Testis (tissue), 3 donors: ENCODE measurements around the gene MEFV. TPM values are rescaled to one million over a fixed set of nuclear protein-coding genes. Genes with fewer than 3 reads are reported as not detected.
"Not testable (repeated sequence)": the region's sequence is repeated elsewhere in the genome, so short reads cannot be mapped to it uniquely, and the experiment has no call there.

ENCODE experiments used
- DNase-seq: peaks from one replicate; pipeline ENCODE4 v3.0.0-alpha.2; 2019
- H3K27ac ChIP-seq, 2 donors: fragments of 200-600 bp; sonication (generic); one replicate each; pipeline ENCODE4 v1.5.1; 2019
- H3K27me3 ChIP-seq: fragments of 200-600 bp; sonication (generic); one replicate; pipeline ENCODE4 v1.5.1; 2019
- H3K36me3 ChIP-seq: fragments of 200-600 bp; sonication (generic); one replicate; pipeline ENCODE4 v1.5.1; 2017; ENCODE audit warnings: low read depth; ENCODE audit errors: missing control alignments
- H3K4me1 ChIP-seq: fragments of 200-600 bp; sonication (generic); one replicate; pipeline ENCODE4 v1.5.1; 2019
- H3K4me3 ChIP-seq, 2 donors: fragments of 200-600 bp; sonication (generic); one replicate each; pipeline ENCODE4 v1.5.1; 2017 to 2019
- H3K9me3 ChIP-seq: fragments of 200-600 bp; sonication (generic); one replicate; pipeline ENCODE4 v1.5.1; 2017
- POLR2A ChIP-seq: fragments of 450-650 bp; IDR thresholded peaks from one replicate; pipeline ENCODE4 v1.6.1; 2017; ENCODE audit warnings: antibody characterized with exemption, mild to moderate bottlenecking, moderate library complexity
- WGBS, 2 donors: methylation state at CpG; one replicate each; pipeline ENCODE4 v1.1.5; 2018; 5-methylcytosine and 5-hydroxymethylcytosine counted together
- intact Hi-C: fragments of 100-400 bp; cut with DNase I; formaldehyde crosslinking; loops from one replicate; pipeline ENCODE4 v1.15.1; 2023; ENCODE audit warnings: low total_unique reads
- polyA plus RNA-seq: library from polyadenylated mRNA; stranded (reverse); fragments of 350-450 nt; fragmentation: Illumina TruSeq; extraction: RNeasy Lipid Tissue Mini Kit (QIAGEN cat#74804); gene quantifications from one replicate; pipeline ENCODE4 v1.2.3, GENCODE V29; 2014; ENCODE audit warnings: low read depth, low replicate concordance; ENCODE audit not compliant: insufficient read depth
- total RNA-seq, 2 donors: library from RNA; depleted of rRNA; stranded (reverse); fragments of >200 nt; gene quantifications; one replicate each; pipeline ENCODE4 v1.2.3, GENCODE V29; 2016
- TF ChIP-seq, protein P1 (sequence below), 3 experiments: fragments of 450-650 bp in 2 of 3; fragments of 200-600 bp in 1 of 3; sonication (generic) in 1 of 3; IDR thresholded peaks; one replicate each; pipeline ENCODE4 v1.5.1; 2016 to 2019; ENCODE audit warnings: antibody characterized with exemption in 3 of 3, mild to moderate bottlenecking in 2 of 3, moderate library complexity in 1 of 3

MEFV gene
- total and polyA plus RNA-seq, 3 donors from 2014 or later = 2.6 to 5.7 (median 5.2) TPM

DNA sequence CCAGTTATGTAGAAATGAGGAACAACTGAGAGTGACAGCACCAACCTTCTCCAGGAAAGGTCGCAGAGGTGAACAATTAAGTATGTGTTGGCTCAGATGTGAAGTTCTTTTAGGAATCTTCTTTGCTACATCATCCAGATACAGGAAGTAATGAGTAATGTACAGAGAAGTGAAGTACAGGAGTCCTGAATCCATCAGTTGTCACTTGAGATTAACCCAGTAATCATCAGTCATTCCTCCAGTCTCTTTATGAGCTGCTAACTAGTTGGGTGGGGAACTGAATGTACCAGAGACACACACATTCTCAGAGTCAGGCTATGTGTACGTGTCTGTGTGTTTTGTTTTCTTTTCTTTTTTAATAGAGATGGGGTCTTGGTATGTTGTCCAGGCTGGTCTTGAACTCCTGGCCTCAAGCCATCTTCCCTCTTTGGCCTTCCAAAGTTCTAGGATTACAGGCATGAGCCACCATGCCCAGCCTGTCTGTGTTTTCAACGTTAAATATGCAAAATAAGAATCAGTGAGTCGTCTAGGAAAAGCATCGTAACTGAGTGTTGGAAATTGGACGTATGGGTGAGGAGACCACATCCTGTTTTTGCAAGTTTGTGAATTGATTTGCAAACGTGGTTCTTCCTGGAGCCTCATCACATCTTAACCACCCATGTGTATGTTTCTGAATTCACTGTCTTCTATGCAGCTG lies 41.4 kb downstream of the MEFV start:
- 46 to 59% methylated on average over 7 of the region's 7 CpGs for WGBS, 2 donors
- intact Hi-C loops = no loop called here
- no peaks in the 10 kb centered on the region for H3K4me1 ChIP-seq
- H3K36me3 ChIP-seq = no peaks in the 10 kb centered on the region
- no peak for DNase-seq
- no peak overlapping the region for H3K4me3 ChIP-seq
- no peak for TF ChIP-seq POLR2A
- H3K27ac ChIP-seq = no peak overlapping the region
- H3K27me3 ChIP-seq = no peaks in the 10 kb centered on the region
- no peaks in the 10 kb centered on the region for H3K9me3 ChIP-seq

DNA sequence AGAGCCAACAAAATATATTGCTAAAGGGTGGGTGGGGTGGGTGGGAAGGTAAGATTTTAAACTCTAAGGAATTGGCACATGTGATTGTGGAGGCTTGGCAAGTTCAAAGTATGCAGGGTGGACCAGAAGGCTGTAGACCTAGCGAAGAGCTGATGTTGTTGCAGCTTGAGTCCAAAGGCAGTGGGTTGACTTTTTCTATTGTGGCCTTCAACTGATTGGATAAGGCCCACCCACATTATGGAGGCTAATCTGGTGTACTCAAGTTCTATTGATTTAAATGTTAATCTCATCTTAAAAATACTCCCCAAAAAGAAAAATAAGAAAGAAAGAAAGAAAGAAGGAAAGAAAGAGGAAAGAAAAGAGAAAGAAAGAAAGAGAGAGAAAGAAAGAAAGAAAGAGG lies 43.9 kb downstream of the MEFV start:
- Histone ChIP-seq H3K9me3 (no peaks in the 10 kb centered on the region), H3K27ac (no peak overlapping the region), H3K4me1 (no peaks in the 10 kb centered on the region), H3K4me3 (no peak overlapping the region), H3K27me3 (no peaks in the 10 kb centered on the region), H3K36me3 (no peaks in the 10 kb centered on the region)
- TF ChIP-seq, protein P1, sequence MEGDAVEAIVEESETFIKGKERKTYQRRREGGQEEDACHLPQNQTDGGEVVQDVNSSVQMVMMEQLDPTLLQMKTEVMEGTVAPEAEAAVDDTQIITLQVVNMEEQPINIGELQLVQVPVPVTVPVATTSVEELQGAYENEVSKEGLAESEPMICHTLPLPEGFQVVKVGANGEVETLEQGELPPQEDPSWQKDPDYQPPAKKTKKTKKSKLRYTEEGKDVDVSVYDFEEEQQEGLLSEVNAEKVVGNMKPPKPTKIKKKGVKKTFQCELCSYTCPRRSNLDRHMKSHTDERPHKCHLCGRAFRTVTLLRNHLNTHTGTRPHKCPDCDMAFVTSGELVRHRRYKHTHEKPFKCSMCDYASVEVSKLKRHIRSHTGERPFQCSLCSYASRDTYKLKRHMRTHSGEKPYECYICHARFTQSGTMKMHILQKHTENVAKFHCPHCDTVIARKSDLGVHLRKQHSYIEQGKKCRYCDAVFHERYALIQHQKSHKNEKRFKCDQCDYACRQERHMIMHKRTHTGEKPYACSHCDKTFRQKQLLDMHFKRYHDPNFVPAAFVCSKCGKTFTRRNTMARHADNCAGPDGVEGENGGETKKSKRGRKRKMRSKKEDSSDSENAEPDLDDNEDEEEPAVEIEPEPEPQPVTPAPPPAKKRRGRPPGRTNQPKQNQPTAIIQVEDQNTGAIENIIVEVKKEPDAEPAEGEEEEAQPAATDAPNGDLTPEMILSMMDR (IDR thresholded peaks at IDR 0.05) = no peak
- no peak for TF ChIP-seq POLR2A
- DNase-seq = no peak
- WGBS, 2 donors = 64 to 70% methylated on average over 1 of the region's 1 CpG
- intact Hi-C loops = no loop called here

DNA sequence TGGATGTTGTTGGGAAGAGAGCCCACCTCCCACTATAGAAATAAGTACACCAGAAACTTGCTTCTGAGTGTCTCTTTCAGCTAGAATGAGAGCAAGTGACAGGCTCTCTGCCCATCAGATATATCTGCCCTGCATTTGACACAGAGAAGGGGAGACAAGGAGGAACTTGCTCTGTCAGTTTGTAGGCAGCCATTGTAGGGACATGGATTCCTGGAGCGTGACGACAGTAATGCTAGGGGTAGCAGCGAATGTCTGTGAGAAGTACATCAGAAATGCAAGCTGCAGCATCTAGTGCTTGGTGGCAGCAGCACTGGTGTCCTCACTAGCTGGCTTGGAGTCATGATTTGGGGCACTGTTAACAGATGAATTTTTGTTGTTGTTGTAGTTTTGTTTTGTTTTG lies 44.4 kb downstream of the MEFV start:
- Histone ChIP-seq H3K27ac (no peak overlapping the region), H3K4me3 (no peak overlapping the region), H3K36me3 (no peaks in the 10 kb centered on the region), H3K27me3 (no peaks in the 10 kb centered on the region), H3K9me3 (no peaks in the 10 kb centered on the region), H3K4me1 (no peaks in the 10 kb centered on the region)
- intact Hi-C loops = no loop called here
- no peak for TF ChIP-seq POLR2A
- TF ChIP-seq, protein P1 (IDR thresholded peaks at IDR 0.05) = no peak
- no peak for DNase-seq
- WGBS, 2 donors = 67 to 73% methylated on average over 3 of the region's 3 CpGs

DNA sequence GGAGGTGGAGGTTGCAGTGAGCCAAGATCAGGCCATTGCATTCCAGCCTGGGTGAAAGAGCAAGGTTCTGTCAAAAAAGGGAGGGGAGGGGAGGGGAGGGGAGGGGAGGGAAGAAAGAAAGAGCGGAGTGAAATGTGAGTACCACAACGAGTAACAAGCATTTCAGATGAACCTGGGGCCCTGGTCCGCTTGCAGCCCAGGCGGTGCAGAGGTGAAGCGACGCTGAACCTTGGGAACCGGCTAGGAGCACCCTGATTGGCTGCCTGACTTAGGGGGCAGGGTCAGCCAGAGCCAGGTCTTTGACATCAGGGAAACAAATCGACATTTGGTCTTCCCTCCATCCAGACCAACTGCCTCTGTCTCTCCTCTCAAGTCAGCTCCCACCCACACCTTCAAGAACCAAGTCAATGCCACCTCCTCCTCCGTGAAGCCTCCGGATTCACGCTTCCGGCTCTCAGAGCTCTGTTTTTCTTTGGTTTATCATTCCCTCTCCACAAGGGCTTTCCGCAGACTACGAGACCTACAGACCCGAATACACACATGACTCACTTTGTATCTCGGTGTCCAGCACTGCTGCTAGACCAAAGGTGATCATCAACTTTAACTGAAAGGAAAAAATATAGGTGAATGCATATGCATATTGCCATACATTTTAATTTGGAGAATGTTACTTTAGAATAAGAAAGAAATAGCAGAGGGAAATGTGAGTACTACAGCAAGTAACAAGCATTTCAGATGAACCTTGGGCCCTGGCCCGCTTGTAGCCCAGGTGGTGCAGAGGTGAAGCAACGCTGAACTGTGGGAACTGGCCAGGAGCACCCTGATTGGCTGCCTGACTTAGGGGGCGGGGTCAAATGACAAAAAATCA lies 49.1 kb downstream of the MEFV start:
- H3K36me3 ChIP-seq = no peaks in the 10 kb centered on the region
- no peak for DNase-seq
- no peaks in the 10 kb centered on the region for H3K9me3 ChIP-seq
- intact Hi-C loops = no loop called here
- 48 to 58% methylated on average over 19 of the region's 19 CpGs for WGBS, 2 donors
- H3K4me3 ChIP-seq = no peak overlapping the region
- no peaks in the 10 kb centered on the region for H3K27me3 ChIP-seq
- TF ChIP-seq POLR2A = no peak
- TF ChIP-seq, protein P1 (IDR thresholded peaks at IDR 0.05) = no peak
- no peaks in the 10 kb centered on the region for H3K4me1 ChIP-seq
- H3K27ac ChIP-seq = no peak overlapping the region

DNA sequence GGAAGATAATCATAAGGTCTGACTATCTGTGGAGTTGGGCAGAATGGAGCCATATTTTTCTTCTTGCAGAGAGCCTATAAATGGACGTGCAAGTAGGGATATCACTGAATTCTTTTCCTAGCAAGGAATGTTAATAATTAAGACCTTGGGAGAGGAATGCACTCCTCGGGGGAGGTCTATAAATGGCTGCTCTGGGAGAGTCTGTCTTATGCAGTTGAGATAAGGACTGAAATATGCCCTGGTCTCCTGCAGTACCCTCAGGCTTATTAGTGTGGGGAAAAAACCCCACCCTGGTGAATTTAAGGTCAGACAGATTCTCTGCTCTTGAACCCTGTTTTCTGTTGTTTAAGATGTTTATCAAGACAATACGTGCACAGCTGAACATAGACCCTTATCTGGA lies 50.5 kb downstream of the MEFV start:
- DNase-seq, H3K4me3 ChIP-seq, H3K4me1 ChIP-seq, H3K36me3 ChIP-seq, H3K27me3 ChIP-seq, H3K27ac ChIP-seq, H3K9me3 ChIP-seq, intact Hi-C loops: not testable (repeated sequence)
- 42 to 63% methylated on average over 3 of the region's 3 CpGs for WGBS, 2 donors
